GM19240 (cell line): Measurements from ENCODE around the gene CCDC68.

Experiments
- DNase-seq: peaks from one replicate; pipeline ENCODE4 v3.0.0; 2011; ENCODE audit warnings: low spot score; ENCODE audit not compliant: insufficient read length

The CCDC68 gene

GRCh38 chr18:54961868-54962267, 2.6 kb upstream of the CCDC68 start:
- no peak for DNase-seq

- no peak for DNase-seq
Observed at GRCh38 chr18:54961016-54961423, 1.8 kb upstream of the CCDC68 start.

- no peak for DNase-seq
Observed at GRCh38 chr18:54960197-54960596, 936 bp upstream of the CCDC68 start.

DNA sequence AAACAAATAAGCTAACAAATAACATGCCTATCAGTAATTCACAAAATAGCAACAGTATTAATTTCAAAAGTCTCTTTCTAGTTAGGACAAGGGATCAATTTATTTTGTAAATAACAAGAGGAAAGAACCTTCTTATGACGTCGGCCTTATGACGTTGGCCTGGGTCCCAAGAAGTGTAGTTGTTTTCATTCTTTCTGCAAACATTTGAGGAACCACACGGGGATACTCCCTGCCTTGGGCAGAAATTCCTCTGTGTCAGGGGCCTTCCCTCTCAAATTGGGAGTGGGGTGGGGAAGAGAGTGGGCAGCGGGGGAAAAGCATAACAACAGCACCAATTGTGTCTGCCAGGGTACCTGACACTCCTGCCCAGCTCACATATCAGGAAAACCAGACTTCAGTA, 1.3 kb downstream of the CCDC68 start:
- no peak for DNase-seq

DNA sequence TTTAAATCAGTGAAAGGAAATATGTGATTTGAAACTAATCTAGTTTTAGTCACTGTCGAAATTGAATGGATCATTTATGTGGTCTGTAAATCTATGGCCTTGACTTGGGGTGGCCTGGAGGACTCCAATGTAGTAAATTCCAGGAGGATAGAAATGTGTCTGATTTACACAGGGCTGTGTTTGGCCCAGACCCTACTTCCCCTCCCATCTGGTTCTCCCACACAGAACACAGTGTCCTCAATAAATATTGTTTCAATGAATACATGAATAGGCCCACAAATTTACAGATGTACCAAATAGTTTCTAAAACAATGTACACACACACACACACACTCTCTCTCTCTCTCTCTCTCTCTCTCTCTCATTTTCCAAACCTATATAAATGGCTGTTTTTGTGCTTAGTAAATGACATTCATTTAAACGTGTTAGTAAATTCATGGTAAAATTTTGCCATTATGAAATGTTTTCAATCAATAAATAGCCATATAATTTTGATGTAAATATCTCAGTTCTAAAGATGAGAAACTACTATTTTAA, 1.9 kb downstream of the CCDC68 start:
- DNase-seq: no peak

GRCh38 chr18:54956506-54956905, 2.8 kb downstream of the CCDC68 start:
- DNase-seq: no peak

DNA sequence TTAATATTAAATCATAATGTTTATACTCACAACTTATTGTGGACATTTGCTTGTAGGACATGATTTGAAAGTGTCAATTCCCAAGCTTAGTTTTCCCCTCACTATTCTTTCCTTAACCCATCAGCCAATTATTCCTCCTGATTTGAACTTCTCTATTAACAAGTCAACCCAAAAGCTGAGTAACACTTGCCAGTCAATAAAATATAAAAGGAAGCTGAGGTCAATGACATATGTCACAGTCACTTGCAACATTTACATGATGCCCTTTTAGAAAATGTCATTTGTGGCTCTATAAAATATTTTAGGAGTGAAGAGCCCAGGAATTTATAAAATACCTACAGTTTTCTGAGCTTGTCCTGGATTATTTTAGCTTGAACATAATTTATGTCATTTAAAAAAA, 7.2 kb downstream of the CCDC68 start:
- no peak for DNase-seq

- no peak for DNase-seq
Observed at GRCh38 chr18:54950221-54950620, 9.0 kb downstream of the CCDC68 start.

DNA sequence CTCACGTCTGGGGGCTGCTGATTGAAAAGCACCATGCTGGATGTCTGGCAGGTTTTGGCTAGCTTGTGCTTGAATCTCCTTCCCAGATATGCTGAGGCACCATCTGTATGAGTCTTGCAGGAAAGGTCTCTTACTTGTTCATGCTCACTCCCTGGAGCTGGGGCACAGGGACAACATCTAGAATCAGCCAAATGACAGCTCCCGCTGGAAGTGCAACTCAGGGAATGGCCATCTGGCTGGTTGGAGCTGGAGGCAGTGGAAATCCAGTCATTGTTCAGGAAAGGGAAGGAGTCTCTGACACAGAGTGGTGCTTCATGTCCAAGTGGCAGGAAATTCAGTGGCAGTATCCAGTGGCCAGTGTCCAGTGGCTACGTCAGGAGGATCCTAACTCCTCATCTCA, 9.7 kb downstream of the CCDC68 start:
- DNase-seq: no peak

GRCh38 chr18:54948350-54948837, 10.9 kb downstream of the CCDC68 start:
- no peak for DNase-seq

DNA sequence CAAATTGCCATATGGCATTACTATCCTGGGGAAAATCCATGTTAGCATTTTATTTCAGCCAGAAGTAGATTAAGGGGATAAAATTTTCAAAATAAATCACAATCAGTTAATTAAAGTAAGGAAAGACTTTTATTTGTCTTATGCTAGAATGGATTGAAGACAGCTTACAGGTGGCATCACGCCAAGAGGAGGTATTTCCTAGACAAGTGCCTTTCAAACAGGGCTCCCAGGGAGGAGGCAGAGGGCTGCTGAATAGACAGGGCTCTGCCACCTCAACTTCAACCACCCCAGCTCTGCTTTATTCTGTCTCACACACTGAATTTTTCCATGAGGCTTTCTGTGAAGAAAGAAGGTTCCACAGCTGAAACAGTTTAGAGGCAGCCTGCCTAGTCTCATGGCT, 12.2 kb downstream of the CCDC68 start:
- no peak for DNase-seq

- no peak for DNase-seq
Observed at GRCh38 chr18:54946149-54946581, 13.1 kb downstream of the CCDC68 start.

DNA sequence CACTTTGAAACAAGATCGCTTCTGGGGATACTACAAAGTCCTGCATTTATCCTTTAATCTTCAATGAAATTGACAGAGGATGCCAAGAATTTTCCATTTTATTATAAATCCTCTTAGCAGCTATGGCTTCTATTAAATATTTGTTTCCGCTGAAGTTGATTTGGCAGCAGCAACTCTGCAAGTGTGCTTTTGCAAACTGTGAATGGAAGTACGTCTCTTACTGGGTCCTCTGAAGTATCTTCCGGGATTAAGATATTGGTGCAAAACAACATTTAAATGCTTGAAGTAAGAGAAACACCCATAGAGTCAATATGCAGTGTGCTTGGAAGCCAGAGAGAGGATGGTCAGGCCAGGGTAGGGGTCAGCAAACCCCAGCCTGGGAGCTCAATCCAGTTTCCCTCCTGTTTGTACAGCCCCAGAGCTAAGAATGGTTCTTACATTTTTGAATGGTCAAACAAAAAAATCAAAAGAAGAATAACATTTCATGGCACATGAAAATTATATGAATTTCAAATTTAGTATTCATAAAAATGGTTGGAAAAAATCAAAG, 13.6 kb downstream of the CCDC68 start:
- DNase-seq: no peak

DNA sequence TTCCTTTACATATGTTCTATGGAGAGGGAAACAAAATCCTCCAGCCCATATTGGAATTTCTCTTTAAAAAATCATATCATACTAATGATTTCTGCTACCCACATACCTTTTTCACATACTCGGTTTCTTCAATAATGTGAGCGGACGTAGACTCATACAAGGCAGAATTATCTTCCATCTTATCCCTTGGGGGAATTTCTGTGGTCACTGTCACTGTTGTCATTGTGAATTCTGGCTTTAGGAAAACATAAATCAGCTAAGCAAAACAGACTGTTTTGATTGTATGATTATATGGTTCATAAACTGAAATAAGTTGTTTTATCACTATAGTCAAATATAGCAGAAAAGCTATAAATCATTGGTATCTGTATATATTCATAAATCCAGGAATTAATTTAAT, 16.7 kb downstream of the CCDC68 start:
- no peak for DNase-seq

GRCh38 chr18:54942144-54942543, 17.1 kb downstream of the CCDC68 start:
- DNase-seq: no peak

DNA sequence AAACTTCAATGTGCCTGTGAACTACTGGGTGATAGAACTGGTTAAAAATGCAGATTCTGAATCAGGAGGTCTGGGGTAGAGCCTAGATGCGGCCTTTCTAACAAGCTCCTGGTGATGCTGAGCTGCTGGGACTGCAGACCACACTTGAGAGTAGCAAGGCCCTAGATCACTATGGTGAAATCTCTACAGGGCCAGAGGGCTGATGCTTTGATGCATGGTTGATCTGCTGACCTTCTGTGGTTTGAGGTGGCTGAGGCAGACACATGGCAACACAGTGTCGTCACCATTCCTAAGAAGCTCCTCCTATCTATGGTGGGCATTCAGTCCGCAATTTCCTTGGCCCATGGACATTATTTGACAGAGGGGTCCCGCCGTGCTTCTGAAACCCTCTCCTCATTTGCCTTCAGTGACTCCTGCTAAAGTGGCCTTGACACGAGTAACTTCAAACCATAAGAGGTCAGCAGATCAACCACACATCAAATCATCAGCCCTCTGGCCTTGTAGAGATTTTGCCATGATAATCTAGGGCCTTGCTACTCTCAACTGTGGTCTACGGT, 19.8 kb downstream of the CCDC68 start:
- DNase-seq: no peak

- no peak for DNase-seq
Observed at GRCh38 chr18:54938506-54938905, 20.8 kb downstream of the CCDC68 start.

DNA sequence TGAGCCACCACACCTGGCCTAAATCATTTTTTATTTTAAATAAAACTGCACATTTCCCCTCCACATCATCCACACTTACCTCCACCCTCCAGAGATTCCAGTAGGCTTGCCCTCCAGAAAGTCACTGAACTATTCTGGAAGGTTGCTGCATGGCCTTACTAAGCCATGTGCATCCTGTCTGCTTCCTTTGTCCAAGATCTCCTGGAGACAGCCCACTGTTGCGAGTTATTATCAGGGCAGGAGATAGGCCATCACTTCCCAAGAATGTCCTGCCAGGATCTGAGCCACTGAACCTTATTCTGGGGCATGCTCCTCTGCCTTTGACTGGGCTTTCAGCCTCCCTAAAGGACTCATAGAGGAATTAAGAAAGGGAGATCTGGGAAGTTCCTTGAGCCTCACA, 26.8 kb downstream of the CCDC68 start:
- DNase-seq: no peak

DNA sequence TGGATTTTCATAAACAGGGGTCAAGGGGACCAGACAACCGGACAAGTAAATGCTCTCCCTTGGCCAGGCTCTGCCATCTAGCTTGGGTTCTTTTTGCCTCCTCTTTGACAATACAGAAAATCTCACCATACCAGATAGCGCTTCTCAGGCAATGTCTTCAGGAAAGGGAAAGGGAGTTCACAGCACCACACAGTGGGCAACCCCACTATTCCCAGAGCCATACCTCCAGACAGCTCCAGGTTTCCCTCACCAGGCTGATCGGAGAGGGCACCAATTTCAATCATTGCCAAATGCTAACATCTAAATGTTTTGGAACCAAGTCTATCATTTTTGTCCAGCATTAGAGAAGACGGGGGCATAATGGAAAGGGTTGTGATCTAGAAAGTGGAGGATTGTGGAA, 28.1 kb downstream of the CCDC68 start:
- no peak for DNase-seq

DNA sequence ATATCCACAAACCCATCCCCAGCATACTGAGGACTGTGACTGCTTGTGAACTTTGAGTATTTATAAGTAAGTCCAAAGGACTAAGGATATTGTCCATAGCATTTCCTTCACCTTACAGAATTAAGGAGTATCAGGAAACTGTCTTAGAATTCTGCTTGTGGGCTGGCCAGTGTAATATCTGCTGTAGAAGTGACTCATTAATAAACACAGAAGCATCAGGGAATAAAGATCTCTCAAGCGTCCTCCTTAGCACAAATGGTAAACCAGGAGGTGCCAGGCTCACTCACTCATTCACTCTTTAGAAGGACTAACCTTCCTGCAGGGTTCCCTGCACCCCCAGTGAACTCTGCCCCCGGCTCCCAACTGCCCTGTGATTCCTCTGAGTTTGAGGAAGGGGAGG, 31.0 kb downstream of the CCDC68 start:
- no peak for DNase-seq

DNA sequence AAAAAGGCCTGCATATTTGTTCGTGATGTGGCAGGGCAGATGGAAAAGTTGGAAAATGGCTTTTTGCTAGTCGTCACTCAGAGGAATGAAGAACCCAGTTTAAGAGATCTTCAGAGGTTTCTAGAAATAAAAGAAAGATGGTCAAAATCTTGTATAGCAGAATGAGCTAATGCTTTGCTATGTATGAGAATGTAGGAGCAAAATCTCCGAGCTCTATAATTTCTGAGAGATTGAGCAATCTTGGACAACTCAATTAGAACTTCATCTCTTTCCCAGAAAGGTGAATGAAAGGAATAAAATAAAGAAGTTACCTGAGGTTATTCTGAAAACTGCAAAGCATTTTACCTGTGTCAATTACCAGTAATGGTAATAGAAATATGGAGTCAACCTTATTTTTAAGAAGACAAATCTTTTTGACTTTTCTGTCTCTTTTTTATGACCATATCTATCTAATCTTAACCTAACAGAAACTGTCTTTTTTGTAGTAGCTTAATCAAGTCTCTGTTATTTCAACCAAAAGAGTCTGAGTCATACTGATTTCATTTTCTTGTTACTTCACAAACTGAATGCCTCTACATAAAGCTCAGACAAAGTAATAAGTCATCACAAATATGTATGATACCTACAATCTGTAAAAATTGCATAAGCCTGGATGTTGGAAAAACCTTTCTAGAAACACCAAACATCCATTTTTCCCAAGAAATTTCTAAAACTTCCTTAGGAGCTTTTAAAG, 32.5 kb downstream of the CCDC68 start:
- no peak for DNase-seq

GRCh38 chr18:54924948-54925347, 34.3 kb downstream of the CCDC68 start:
- no peak for DNase-seq
